SK-N-SH (cell line): ENCODE results near the gene TOGARAM2. TPM values are rescaled to one million over a fixed set of nuclear protein-coding genes. Genes with fewer than 3 reads are reported as not detected.

ENCODE experiments used
- CTCF ChIA-PET: fragments of 300-600, 350-600 bp; formaldehyde crosslinking; extraction: SDS; loops from one replicate; lab custom pipeline; 2021; lab: Yijun Ruan, JAX
- POLR2A ChIA-PET: fragments of 350-600 bp; sonication (Branson Sonifier 250); formaldehyde crosslinking; extraction: SDS; loops from one replicate; lab custom pipeline; 2020; ENCODE audit warnings: antibody characterized with exemption, inconsistent platforms; lab: Yijun Ruan, JAX
- DNase-seq: peaks from one replicate; pipeline ENCODE4 v3.0.0; 2012
- H2AFZ ChIP-seq: fragments of 200-600 bp; sonication (generic); 2 replicates; pipeline ENCODE4 v1.8.1; 2016; ENCODE audit warnings: antibody characterized with exemption, mild to moderate bottlenecking, low read depth
- H3F3A ChIP-seq: fragments of 200-600 bp; sonication (generic); replicated peaks from 2 replicates; pipeline ENCODE3; 2016; ENCODE audit warnings: antibody characterized with exemption, mild to moderate bottlenecking; ENCODE audit not compliant: insufficient read depth
- H3K27ac ChIP-seq, 2 experiments: fragments of 200-500 bp in 1 of 2; fragments of 200-600 bp in 1 of 2; sonication (Bioruptor generic) in 1 of 2; sonication (generic), shearing (Covaris generic) in 1 of 2; 2 replicates each; pipeline versions ENCODE4 v1.5.1 to v1.6.1; 2014 to 2016; ENCODE audit warnings: low read depth in 2 of 2, inconsistent platforms in 1 of 2, low read length in 1 of 2, mild to moderate bottlenecking in 1 of 2, mixed read lengths in 1 of 2
- H3K27me3 ChIP-seq: fragments of 200-600 bp; sonication (generic), shearing (Covaris generic); 2 replicates; pipeline ENCODE4 v1.6.1; 2016; ENCODE audit warnings: mixed run types; ENCODE audit not compliant: insufficient read depth
- H3K36me3 ChIP-seq, 2 experiments: fragments of 200-500 bp in 1 of 2; fragments of 200-600 bp in 1 of 2; sonication (Bioruptor generic) in 1 of 2; sonication (generic) in 1 of 2; replicated peaks in 1 of 2; 2 replicates each; pipeline versions ENCODE3 to v1.5.1; 2014 to 2016; ENCODE audit warnings: low read length in 1 of 2, mild to moderate bottlenecking in 1 of 2; ENCODE audit not compliant: insufficient read depth in 2 of 2, control insufficient read depth in 1 of 2
- H3K4me1 ChIP-seq, 2 experiments: fragments of 200-500 bp in 1 of 2; fragments of 200-600 bp in 1 of 2; sonication (Bioruptor generic) in 1 of 2; sonication (generic), shearing (Covaris generic) in 1 of 2; 2 replicates each; pipeline versions ENCODE4 v1.5.1 to v1.6.1; 2014 to 2016; ENCODE audit warnings: low read depth in 1 of 2, low read length in 1 of 2, mixed run types in 1 of 2; ENCODE audit not compliant: insufficient read depth in 2 of 2, control insufficient read depth in 1 of 2
- H3K4me2 ChIP-seq: fragments of 200-600 bp; sonication (generic), shearing (Covaris generic); 2 replicates; pipeline ENCODE4 v1.6.1; 2017; ENCODE audit warnings: mixed run types
- H3K4me3 ChIP-seq, 2 experiments: fragments of 200-500 bp in 1 of 2; fragments of 200-600 bp in 1 of 2; sonication (Bioruptor generic) in 1 of 2; sonication (generic), shearing (Covaris generic) in 1 of 2; 2 replicates each; pipeline versions ENCODE4 v1.5.1 to v1.8.1; 2014 to 2016; ENCODE audit warnings: low read depth in 2 of 2, inconsistent platforms in 1 of 2, low read length in 1 of 2, mild to moderate bottlenecking in 1 of 2, mixed read lengths in 1 of 2, moderate library complexity in 1 of 2
- H3K79me2 ChIP-seq: fragments of 200-600 bp; sonication (generic); 2 replicates; pipeline ENCODE4 v1.8.1; 2017; ENCODE audit warnings: mild to moderate bottlenecking; ENCODE audit not compliant: insufficient read depth
- H3K9ac ChIP-seq: fragments of 200-600 bp; sonication (generic); 2 replicates; pipeline ENCODE4 v1.6.1; 2017; ENCODE audit warnings: mixed run types
- H3K9me2 ChIP-seq: fragments of 200-600 bp; sonication (generic); 2 replicates; pipeline ENCODE4 v1.6.1; 2017; ENCODE audit warnings: mixed run types
- H3K9me3 ChIP-seq: fragments of 200-600 bp; sonication (generic); 2 replicates; pipeline ENCODE4 v1.6.1; 2017; ENCODE audit warnings: mixed run types, mild to moderate bottlenecking, moderate library complexity
- H4K20me1 ChIP-seq: fragments of 200-600 bp; sonication (generic); 2 replicates; pipeline ENCODE4 v1.6.1; 2017; ENCODE audit warnings: mild to moderate bottlenecking, mixed run types; ENCODE audit not compliant: insufficient read depth
- EP300 ChIP-seq, 2 experiments: IDR thresholded peaks; 2 replicates each; pipeline versions ENCODE4 v1.4.0 to v1.6.1; 2012; ENCODE audit warnings: borderline replicate concordance in 1 of 2, low read depth in 1 of 2, low read length in 1 of 2
- EZH2phosphoT487 ChIP-seq: fragments of 200-600 bp; sonication (generic); IDR thresholded peaks from 2 replicates; pipeline ENCODE4 v1.6.1; 2017; ENCODE audit warnings: low read depth, mixed run types, mild to moderate bottlenecking, antibody characterized with exemption, moderate library complexity, borderline replicate concordance
- FOXM1 ChIP-seq: IDR thresholded peaks from 2 replicates; pipeline ENCODE4 v1.4.0; 2012; ENCODE audit warnings: low read depth, mild to moderate bottlenecking
- GATA2 ChIP-seq: sonication (generic); formaldehyde crosslinking; IDR thresholded peaks from 2 replicates; pipeline ENCODE4 v1.5.0; 2020; ENCODE audit warnings: mild to moderate bottlenecking, missing genetic modification reagents
- IRF3 ChIP-seq: fragments of 150-350 bp; IDR thresholded peaks from 2 replicates; pipeline ENCODE4 v1.6.1; 2016; ENCODE audit warnings: mild to moderate bottlenecking, low read depth, low read length
- JUND ChIP-seq: IDR thresholded peaks from 2 replicates; pipeline ENCODE4 v1.4.0; 2012
- MXI1 ChIP-seq: IDR thresholded peaks from 2 replicates; pipeline ENCODE4 v1.6.1; 2012; ENCODE audit warnings: mild to moderate bottlenecking, low read depth, low read length, improper control_type of control experiment
- RFX5 ChIP-seq: IDR thresholded peaks from 2 replicates; pipeline ENCODE4 v1.6.1; 2012; ENCODE audit warnings: mild to moderate bottlenecking, improper control_type of control experiment, low read length
- SMC3 ChIP-seq: IDR thresholded peaks from 2 replicates; pipeline ENCODE4 v1.6.1; 2012; ENCODE audit warnings: low read depth, low read length, improper control_type of control experiment
- TCF12 ChIP-seq: IDR thresholded peaks from 2 replicates; pipeline ENCODE4 v1.4.0; 2012
- WGBS: methylation state at CpG from one replicate; pipeline ENCODE4 v1.1.6; 2017; ENCODE audit warnings: low lambda C conversion rate; 5-methylcytosine and 5-hydroxymethylcytosine counted together
- polyA plus RNA-seq, 3 experiments: library from polyadenylated mRNA; depleted of rRNA; stranded (reverse); fragments of >200 nt; gene quantifications; 2 replicates each; pipeline ENCODE4 v1.2.3, GENCODE V29; 2012
- TF ChIP-seq, protein P1 (sequence below): IDR thresholded peaks from 2 replicates; pipeline ENCODE4 v1.6.1; 2012; ENCODE audit warnings: mild to moderate bottlenecking, low read depth, low read length, moderate library complexity
- TF ChIP-seq, protein P2 (sequence below): fragments of 200-600 bp; sonication (generic); IDR thresholded peaks from 2 replicates; pipeline ENCODE4 v1.6.1; 2017; ENCODE audit warnings: antibody characterized with exemption, mild to moderate bottlenecking, moderate library complexity

Gene TOGARAM2
- polyA plus RNA-seq, 1 of the 3 experiments (the other 2 are of a cell fraction), result 0.69 TPM

- Histone ChIP-seq H3K9me2 (no peaks in the 10 kb centered on the region), H3K4me3 (no peak overlapping the region), H3K36me3 (no peaks in the 10 kb centered on the region), H3K27ac (no peak overlapping the region), H3K79me2 (no peaks in the 10 kb centered on the region), H4K20me1 (no peaks in the 10 kb centered on the region), H3F3A (no peaks in the 10 kb centered on the region), H3K4me1 (peaks cover 0 to 6% of the 10 kb centered on the region in 2 experiments; a peak in 1 of 4 replicates), H3K27me3 (no peaks in the 10 kb centered on the region; the same call in 1 of the 2 replicates), H2AFZ (no peak overlapping the region), H3K9me3 (no peaks in the 10 kb centered on the region), H3K4me2 (no peak overlapping the region), H3K9ac (no peak overlapping the region)
- 57% methylated on average over 4 of the region's 4 CpGs for WGBS
- DNase-seq, result peak; percentile 15
- TF ChIP-seq MXI1 (no peak), FOXM1 (no peak)
- TF ChIP-seq, protein P1, sequence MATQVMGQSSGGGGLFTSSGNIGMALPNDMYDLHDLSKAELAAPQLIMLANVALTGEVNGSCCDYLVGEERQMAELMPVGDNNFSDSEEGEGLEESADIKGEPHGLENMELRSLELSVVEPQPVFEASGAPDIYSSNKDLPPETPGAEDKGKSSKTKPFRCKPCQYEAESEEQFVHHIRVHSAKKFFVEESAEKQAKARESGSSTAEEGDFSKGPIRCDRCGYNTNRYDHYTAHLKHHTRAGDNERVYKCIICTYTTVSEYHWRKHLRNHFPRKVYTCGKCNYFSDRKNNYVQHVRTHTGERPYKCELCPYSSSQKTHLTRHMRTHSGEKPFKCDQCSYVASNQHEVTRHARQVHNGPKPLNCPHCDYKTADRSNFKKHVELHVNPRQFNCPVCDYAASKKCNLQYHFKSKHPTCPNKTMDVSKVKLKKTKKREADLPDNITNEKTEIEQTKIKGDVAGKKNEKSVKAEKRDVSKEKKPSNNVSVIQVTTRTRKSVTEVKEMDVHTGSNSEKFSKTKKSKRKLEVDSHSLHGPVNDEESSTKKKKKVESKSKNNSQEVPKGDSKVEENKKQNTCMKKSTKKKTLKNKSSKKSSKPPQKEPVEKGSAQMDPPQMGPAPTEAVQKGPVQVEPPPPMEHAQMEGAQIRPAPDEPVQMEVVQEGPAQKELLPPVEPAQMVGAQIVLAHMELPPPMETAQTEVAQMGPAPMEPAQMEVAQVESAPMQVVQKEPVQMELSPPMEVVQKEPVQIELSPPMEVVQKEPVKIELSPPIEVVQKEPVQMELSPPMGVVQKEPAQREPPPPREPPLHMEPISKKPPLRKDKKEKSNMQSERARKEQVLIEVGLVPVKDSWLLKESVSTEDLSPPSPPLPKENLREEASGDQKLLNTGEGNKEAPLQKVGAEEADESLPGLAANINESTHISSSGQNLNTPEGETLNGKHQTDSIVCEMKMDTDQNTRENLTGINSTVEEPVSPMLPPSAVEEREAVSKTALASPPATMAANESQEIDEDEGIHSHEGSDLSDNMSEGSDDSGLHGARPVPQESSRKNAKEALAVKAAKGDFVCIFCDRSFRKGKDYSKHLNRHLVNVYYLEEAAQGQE, result peak; percentile 83
- POLR2A ChIA-PET, result interaction anchor here (0.5 kb wide), 1 partner anchor 35 kb away, joined by 3 read pairs; no protein-coding TSS in a partner anchor
- CTCF ChIA-PET, result no interaction called here
Observed at GRCh38 chr2:28986429-28986828, 5.3 kb downstream of the TOGARAM2 start.

- H3K9me3 ChIP-seq, result no peaks in the 10 kb centered on the region
- no peaks in the 10 kb centered on the region; the same call in 1 of the 2 replicates for H3K27me3 ChIP-seq
- H3F3A ChIP-seq, result no peaks in the 10 kb centered on the region
- no peak overlapping the region for H3K27ac ChIP-seq
- H3K9me2 ChIP-seq, result no peaks in the 10 kb centered on the region
- peaks cover 0 to 14% of the 10 kb centered on the region in 2 experiments; a peak in 1 of 4 replicates for H3K4me1 ChIP-seq
- no peaks in the 10 kb centered on the region for H3K79me2 ChIP-seq
- DNase-seq, result no peak
- H3K9ac ChIP-seq, result no peak overlapping the region
- H2AFZ ChIP-seq, result no peak overlapping the region
- H3K4me2 ChIP-seq, result no peak overlapping the region
- WGBS, result 58% methylated on average over 5 of the region's 5 CpGs
- no peaks in the 10 kb centered on the region for H3K36me3 ChIP-seq
- POLR2A ChIA-PET, result no interaction called here
- no peaks in the 10 kb centered on the region for H4K20me1 ChIP-seq
- CTCF ChIA-PET, result no interaction called here
- no peak for TF ChIP-seq IRF3
- TF ChIP-seq GATA2, result no peak
- H3K4me3 ChIP-seq, result no peak overlapping the region
Observed at GRCh38 chr2:28989973-28990372, 8.9 kb downstream of the TOGARAM2 start.

DNA sequence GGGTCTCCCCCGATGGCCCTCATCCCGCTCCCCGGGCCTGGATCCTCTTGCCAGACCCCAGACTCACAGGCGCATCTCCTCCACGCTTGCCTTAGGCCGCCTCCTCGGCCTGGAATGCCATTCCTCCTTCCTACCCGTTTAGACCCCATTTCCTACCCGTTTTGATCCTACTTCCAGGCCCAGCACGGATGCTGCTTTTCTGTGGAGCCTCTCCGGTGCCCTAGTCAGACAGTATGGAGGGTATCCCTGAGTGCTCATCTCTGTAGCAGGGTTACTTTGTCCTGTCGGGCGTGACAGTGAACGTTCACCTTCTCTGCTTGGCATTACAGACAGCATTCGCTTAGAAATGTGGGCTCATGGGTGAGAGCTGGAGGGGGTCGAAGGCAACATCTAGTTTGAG is 9.3 kb downstream of the TOGARAM2 start:
- Histone ChIP-seq H3K9ac (no peak overlapping the region), H2AFZ (no peak overlapping the region), H3K36me3 (no peaks in the 10 kb centered on the region), H3F3A (no peaks in the 10 kb centered on the region), H3K4me2 (no peak overlapping the region), H4K20me1 (no peaks in the 10 kb centered on the region), H3K27ac (no peak overlapping the region), H3K4me3 (no peak overlapping the region), H3K27me3 (no peaks in the 10 kb centered on the region; the same call in 1 of the 2 replicates), H3K9me2 (no peaks in the 10 kb centered on the region), H3K9me3 (no peaks in the 10 kb centered on the region), H3K4me1 (peaks cover 0 to 18% of the 10 kb centered on the region in 2 experiments; a peak in 1 of 4 replicates), H3K79me2 (no peaks in the 10 kb centered on the region)
- ChIA-PET POLR2A (no interaction called here), CTCF (no interaction called here)
- DNase-seq, result no peak
- WGBS, result 72% methylated on average over 16 of the region's 16 CpGs
- TF ChIP-seq RFX5 (no peak), GATA2 (no peak), SMC3 (no peak), FOXM1 (no peak), JUND (no peak), EP300 (IDR thresholded peaks at IDR 0.05; ENCODE audit: borderline replicate concordance in 1 of 2, low read depth in 1 of 2, low read length in 1 of 2) (no peak), EZH2phosphoT487 (no peak), TCF12 (no peak), IRF3 (no peak)
- TF ChIP-seq, protein P2, sequence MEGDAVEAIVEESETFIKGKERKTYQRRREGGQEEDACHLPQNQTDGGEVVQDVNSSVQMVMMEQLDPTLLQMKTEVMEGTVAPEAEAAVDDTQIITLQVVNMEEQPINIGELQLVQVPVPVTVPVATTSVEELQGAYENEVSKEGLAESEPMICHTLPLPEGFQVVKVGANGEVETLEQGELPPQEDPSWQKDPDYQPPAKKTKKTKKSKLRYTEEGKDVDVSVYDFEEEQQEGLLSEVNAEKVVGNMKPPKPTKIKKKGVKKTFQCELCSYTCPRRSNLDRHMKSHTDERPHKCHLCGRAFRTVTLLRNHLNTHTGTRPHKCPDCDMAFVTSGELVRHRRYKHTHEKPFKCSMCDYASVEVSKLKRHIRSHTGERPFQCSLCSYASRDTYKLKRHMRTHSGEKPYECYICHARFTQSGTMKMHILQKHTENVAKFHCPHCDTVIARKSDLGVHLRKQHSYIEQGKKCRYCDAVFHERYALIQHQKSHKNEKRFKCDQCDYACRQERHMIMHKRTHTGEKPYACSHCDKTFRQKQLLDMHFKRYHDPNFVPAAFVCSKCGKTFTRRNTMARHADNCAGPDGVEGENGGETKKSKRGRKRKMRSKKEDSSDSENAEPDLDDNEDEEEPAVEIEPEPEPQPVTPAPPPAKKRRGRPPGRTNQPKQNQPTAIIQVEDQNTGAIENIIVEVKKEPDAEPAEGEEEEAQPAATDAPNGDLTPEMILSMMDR, result no peak
